ENCODE results near the gene CCDC138.

CCDC138 gene

DNA sequence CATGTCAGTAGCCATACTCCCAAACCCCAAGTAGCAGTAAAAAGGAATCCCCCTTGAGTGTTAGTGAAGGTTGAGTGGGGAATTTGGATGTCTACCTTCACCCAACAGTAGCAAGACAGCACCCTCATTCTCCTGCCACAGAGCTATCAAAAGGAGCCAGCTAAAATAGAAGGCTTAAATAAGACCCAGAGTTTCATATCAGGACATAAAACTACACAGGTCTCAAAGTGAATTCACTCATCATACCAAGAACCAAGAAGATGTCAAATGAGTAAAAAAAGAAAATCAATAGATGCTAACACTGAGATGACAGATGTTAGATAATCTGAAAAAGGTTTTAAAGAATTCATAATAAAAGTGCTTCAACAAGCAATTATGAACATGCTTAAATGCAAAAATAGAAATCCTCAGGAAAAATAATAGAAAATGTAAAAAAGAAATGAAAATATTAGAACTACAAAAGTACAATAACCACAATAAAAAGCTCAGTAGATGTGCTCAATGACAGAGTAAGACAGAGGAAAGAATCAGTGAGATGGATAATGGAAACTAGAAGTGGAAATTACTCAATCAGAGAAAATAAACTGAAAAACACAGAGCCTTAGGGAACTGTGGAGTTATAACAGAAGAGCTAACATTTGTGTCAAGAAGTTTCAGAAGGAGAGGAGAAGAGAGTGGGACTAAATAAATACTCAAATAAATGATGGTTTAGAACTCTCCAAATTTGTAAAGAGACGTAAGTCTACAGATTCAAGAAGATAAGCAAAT, 111.9 kb downstream of the CCDC138 start:
- no peak for DNase-seq

DNA sequence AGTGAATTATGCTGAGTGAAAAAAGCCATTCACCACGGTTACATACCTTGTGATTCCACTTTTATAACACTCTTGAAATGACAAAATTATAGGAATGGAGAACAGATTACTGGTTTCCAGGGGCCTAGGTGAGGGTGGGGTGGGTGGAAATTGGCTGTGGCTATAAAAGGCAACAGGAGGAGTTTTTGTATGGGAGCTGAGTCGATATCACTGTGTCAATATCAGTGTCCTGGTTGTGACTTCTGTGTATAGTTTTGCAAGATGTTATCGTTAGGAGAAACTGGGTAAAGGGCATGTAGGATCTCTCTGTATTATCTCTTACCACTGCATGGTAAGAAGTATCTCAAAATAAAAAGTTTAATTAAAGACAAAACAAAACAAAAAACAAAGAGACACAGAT, 118.1 kb downstream of the CCDC138 start:
- DNase-seq, result no peak

DNA sequence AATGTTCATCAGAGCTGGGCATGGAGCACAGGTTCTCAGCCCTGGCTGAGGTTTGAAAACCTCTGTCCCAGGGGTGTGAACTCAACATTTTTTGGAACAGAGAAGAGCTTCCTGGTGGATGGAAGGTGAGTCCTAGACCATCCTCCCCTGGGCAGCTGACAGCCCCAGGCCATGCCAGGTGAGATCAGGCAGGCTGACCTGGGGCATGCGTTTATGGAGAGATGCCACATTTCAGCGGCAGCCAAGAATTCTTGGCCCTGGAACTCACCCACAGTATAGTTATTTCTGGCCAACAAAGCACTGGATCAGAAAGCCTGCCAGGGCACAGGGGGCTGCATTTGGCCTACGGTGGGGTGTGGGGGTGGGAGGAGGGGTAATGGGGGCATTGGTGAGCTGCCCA, 118.6 kb downstream of the CCDC138 start:
- no peak for DNase-seq

DNA sequence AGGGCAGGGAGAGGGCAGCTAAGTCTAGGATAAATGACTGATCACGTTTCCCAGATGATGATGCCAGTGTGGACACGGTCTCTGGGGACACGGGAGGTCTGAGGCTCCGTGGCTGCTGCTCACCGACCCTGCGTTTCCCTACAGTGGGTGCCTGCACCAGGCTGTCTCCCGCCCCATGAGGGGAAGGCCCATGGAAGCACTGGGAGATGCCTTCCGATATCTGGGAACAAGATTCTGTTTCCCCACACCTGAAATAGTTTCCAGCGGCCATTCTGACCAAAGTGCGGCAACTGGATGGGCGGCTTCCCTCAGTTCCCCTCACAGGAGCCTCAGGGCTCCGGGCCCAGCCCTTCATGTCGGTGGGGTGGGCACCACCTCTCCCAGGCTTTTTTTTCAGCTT, 119.3 kb downstream of the CCDC138 start:
- no peak for DNase-seq

DNA sequence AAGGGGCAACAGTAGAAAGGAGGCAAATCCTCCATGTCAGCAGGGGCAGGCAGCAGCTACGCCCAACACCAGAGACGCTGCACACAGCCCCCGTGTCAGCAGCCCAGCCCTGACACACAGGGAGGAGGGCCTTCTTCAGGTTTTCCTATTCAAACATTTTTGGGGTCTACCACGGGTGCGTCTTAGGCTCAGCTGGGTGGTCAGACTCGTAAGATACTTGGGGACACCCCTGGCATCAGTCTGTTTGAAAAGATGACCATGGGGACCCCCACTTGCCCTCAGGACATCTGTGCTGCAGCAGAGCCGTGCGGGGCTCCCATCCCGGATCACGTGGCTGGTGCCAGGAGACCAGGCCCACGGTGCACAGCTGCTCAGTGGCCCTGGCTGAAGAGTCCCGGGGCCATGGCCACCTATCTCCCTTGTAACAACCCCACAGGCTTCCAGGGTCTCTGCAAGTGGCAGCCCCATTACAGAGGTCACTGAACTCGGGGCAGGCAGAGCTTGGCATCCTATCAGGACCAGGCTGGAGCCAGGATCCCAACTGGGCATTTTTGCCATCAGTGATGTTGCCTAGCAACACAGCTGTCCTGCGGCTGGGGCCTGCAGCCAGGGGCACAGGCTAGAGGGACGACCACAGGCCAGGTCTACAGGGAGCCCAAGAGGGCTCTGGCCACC, 120.0 kb downstream of the CCDC138 start:
- DNase-seq, result no peak

DNA sequence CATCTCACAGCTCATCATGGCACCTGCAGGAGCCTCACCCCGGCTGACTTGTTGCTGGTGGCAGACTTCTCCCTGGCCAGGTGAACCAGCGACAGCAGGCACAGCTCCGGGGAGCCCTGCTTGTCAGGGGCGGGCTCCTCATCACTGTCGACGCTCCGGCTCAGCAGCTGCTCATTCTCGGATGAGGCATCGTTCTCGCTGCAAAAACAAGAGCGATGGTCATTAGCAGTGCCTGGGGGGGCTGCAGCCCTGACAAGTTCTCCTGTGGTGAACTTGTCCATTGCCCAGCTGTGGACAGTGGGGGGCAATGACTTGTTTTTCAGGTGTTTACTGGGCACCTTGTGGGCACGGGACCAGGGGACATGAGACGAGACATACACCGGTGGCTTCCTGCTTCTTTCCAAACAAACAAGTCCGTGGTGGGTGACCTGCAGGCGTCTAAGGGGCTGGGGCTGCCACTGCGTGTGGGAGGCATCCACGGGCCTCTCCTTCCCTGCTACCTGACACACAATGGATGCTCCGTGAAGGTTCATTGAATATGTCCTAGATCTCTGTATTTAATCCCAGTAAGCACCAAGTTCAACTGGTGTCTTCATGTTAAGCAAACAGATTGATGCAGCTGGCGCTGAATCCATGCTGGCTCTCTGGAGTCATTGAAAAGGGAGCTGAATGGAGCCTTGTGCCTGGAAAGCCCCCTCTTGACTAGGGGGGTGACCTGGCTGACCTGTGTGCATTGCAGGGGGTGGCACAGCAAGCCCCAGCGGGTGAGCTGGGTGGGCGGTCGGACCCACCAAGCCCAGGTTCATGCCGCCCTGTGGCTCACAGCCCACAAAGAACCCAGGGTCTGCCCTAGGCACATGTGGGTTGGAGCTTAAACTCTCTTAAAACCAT, 121.5 kb downstream of the CCDC138 start:
- DNase-seq, result no peak

DNA sequence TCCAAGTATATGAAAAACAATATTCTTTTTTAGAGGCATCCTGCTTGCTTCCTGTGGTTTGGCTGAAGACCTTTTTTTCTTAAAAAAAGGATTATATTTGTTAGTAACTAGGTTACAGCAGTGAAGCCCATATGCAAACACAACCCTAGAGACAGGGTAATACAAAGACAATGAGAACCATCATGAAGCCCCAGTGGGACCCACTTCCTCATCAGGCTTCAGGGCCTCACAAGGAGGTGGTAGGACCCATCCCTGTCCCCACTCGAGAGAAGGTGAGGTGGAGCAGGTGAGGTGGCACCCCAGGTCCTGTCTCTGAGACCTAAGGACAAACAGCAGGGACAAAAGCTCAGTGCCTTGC, 122.1 kb downstream of the CCDC138 start:
- no peak for DNase-seq

DNA sequence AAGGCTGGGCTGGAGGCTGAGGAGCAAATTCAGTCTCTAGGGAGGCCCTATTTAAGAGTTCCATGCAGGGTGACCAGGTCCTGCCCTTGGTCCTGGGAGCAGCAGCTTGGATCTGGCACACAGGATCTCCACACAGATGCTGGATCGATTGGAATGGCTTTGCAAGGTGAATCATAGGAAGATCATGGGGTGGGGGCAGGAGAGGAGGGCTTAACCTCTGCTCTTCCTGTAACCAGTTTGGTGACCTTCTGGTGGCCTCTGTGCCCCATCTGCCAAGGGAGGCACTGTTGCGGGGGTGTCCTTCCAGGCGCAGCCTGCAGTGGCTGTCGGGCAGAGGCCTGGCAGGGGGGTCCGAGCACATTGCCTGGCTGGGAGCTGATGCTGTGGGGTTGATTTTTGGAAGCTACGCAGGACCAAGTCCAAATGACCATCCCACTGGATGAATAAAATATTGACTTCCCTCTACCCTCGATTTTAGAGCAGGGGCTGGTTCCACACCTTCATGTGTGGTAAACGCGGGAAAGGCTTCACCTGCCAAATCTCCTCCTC, 122.8 kb downstream of the CCDC138 start:
- DNase-seq, result no peak

DNA sequence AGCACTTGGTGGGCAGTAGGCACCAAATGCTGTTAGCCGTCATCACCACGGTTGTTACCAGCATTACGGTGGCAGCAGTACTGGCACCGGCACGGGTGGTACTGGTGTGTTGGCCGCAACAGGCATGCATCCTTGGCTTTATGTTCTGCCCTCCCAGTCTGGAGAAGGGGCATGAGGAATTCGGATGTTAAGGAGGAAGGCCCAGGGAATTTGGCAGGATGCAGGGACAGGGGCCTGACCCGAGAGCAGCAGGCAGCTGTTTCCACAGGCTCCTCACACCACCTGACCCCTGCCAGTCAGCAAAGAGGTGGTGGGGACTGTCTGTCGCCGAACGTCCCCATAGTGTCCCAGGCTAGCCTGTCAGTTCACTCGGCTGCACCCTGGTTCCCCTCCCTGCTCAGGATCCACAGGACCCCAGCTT, 123.5 kb downstream of the CCDC138 start:
- no peak for DNase-seq

DNA sequence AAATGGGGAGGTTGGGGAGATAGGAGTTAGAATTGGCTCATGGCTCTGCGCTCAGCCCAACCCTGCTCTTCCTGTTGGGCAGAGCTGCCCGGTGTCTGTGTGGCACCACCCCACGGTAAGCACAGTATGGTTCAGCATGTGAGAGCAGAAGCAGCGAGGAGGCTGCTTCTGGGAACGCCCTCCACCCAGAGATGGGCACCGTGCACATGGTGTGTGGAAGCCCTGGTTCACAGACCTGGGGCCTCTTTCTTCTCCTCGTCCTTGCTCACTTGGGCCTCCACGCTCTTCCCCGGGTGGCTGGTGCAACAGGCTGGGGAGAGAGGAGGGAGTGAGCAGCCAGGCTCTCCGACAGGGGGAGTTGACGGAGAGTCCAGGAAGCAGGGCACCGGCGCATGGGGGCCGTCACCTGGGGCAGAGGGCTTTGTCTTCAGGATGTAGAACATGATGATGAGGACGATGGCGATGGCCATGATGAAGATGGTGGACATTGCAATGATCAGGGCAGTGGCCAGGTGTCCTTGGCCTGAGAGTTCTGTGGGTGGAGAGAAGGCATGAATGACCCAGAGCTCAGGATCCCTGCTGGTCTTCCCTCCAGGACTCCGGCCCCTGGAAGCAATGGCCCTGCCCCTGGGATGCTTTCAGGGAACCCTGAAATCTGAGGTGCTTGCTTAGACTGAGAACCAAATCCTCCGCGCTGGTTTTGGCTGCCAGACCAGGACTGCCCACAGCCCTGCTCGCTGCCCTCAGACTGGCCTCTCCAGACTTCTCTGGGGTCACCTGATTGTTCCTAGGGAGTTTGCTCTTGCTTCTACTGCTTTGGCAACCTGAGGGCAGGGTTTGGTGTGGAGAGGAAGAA, 124.2 kb downstream of the CCDC138 start:
- DNase-seq, result no peak

DNA sequence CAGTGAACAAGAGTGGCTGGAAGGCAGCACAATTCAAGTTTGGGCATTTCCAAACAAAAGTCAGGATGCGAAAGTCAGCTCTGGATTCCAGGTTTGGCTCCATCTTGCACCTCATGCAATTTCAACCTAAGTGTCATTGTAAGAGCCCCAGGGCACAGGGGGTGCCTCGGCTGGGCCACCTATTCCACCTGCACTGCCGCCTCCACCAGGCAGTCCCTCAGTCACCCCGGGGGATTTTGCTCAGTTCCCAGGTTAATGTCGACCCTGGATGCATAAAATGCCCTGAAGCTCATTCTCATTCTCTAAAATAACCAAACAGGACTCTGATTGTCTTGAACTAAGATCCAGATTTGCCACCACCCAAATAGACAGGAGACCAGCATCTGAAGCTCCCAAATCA, 124.8 kb downstream of the CCDC138 start:
- DNase-seq, result no peak

DNA sequence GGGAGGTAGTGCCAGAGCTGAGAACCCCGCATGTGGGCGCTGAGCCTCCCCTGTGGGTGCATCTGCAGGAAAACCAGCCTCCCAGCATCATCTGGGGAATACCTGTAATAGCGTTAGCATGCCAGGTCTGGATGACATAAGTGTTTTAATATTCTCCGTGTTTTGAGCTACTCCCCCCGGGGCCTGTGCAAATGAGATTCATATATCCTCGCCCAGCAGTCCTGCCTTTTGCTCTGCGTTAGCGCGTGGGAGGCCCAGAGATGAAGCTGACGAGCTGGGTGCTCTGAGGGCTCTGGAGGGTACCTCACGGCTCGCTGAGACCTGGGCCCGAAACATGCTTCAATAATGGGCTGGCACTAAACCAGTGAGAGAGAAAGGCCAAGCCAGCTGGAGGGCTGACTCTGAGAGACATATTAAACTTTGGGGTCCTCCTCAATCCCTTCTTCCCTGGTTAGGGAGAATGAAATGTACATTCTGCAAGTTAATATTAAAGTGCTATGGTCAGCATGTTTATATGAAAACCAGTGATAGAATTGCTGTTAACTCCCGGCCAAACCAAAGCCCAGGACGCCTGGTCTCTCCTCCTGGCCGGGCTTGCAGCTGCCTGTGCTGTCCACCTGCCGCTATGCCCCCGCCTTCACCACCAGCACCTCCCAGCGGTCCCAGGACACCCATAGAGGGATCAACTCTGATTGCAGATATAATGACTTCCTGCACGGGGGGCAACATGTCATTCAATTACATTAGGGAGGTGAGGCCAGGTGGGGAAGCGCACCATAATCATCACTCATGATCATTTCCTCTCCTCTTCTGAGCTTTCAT, 125.4 kb downstream of the CCDC138 start:
- DNase-seq, result no peak

DNA sequence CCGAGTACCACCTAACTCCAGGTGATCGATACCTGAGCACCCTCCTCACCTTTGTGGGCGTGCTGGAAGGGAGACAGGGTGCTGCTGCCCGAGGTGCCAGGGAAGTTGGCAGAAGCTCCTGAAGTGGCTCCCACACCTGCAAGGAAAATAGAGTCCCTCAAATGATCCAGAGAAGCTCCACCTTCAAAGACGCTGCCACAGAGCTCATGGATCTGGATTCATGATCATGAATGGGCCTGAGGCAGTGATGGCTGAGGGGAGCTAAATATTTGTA, 126.0 kb downstream of the CCDC138 start:
- no peak for DNase-seq

DNA sequence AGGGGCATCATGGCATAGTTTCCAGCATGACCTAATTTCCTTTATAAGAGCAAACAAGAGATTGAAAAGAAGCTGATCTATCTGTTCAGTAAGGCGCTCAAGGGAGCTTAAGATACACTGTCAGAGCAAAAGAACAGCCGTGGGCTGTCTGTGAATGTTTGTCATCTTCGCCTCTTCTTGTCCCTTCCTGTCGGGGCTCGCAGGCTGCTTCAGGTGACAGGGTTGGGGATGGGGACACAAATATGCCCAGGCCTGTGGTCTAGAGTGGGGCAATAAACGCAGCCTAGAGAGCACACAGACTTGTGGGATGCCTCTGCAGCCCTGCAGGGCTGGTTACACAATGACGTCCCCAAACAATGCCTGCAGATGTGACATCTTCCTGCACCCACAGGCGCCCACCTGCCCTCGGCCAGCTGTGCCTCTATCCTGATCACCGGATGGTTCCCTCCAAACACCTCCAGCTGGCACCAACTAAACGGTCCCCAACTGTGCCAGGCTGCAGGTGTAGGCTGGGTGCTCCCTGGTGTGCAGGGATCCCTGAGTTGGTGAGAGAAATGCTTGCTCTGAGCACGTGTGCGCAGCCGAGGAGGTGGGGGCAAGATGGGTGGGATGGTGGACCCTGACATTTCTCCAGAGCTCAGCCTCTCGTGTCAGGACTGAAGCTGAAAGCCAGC, 129.7 kb downstream of the CCDC138 start:
- DNase-seq, result no peak

DNA sequence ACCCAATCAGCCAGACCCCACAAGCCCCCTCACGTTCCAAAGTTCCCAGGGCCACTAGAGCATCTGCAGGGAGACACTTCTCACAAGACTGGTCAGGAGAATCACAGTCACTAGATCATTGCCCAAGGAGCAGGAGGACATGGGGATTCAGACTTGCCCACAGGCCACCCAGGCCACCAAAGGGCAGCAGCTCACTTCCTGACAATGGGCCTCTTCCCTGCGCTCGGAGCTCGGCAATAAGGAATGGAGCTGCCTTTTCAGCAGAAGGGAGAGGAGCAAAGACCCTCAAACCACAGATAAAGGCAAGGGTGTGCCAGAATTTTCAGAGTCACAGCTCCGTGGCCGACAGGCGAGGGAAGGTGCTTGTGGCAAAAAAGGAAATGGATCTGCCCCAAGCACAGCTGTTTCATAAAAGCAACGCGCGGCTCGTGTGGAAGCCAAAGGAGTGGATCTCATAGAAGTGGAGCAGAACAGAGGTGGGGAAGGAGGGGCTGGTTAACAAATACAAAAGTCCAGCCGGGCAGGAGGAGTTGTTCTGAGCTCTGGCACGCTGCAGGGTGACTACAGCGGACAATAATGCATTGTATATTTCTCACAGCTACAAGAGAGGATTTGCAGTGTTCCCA, 130.3 kb downstream of the CCDC138 start:
- DNase-seq, result no peak

DNA sequence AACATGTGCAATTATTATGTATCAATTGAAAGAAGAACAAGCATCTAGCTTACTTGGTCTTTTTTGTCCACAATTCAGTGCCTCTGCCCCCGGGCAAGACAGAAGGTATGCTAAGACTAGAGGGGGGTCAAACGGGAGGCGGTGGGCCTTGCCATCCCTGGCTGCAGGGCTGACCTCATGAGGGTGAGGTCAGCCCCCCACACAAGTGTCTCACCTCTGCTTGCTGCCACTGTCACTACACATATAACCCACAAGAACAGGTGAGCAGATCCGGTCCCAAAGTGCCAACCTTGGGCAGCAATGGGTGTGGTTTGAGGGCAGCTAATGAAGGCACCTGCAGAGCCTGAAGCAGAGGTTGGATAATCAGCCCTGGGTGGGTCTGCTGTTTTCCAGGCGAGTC, 131.0 kb downstream of the CCDC138 start:
- no peak for DNase-seq

DNA sequence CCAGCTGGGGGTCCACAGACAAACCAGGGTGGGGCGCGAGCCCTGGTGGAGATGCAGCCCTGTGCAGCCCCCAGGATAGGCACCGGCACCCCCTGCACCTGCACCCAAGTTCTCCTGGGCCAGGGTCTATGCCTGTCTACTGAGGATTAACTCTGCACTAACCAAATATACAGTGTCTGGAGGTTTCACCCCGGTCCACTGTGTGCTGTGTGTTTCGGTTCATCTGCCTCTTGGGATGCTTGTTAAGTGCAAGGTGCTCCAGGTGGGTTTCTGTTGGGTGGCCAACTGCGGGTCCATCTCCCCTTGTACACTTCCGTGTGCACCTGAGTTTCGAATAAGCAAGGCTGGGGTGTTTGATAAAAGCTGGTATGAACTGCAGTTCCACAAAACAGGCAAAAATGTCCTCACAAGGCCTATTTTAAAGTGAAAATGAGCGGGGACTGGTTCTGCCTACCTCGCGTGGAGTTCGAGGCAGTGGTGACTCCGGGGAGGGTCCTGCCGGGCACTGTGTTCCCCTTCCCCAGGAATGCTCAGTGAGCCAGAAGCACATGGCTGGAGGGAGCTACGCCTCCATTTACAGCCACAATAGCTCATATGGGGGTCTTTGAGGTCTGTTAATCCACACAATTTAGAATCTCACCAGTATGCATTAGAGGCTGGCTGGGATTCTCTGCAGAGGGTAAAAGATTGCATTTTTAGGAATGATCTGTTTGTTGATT, 131.7 kb downstream of the CCDC138 start:
- DNase-seq, result no peak

DNA sequence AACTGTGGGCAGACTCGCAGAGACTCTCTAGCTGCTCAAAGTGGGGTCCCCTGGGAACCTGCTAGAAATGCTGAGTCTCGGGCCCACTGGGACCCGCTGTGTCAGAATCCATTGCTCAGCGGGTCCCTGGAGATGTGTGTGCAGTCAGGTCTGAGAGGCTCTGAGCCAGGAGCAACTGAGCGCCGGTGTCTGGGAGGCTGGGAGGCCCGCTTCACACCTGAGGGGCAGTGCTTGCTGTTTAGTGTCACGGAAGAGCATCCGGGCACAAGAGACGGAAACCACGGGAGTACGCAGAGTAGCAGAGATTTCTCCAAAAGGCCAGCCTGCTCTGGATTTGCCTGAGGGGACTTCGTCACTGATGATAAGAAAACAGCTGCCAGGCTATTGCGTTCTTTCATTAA, 132.4 kb downstream of the CCDC138 start:
- DNase-seq, result no peak

DNA sequence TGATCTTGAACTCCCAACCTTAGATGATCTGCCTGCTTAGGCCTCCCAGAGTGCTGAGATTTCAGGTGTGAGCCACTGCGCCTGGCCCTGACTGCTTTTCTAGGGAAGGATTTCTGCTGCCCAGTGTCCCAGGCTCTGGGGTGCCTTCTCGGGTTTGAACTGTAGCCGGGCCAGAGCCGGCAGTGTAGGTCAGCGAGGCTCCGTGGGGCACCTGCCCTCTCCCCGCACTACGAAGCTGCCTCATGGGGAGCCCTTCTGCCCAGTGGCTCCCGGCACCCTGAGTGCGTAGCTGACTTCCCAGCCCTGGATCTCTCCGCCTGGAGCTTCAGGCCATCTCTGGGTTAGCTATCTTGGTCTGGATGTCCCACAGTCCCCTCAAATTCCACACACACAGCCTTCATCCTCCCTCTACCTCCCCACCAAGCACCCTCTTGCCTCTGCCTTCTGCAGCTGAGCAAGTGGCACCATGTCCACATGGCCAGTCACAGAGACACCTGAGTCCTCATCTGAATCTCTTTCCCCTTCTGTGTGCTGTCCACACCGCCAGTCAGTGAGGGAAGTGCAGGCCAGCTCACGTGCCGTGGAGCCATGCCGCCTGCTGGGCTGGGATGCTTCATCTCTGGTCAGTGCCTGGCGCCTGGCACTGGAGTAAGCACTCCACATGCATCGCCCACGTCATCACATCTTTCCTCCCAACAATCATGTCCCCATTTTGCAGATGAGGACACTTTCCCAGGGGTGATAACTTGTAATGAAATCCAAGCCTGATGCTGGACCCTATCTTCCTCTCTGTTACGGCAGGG, 133.2 kb downstream of the CCDC138 start:
- DNase-seq, result no peak

Measured in activated naive CD4-positive, alpha-beta T cell treated with anti-CD3 and anti-CD28 coated beads, Interleukin-2, amount 50 U/mL, for 16 hours (primary cell).